Retinal pigment epithelial cell (primary cell): ENCODE measurements around the gene LY6G6C.

Experiments
- DNase-seq: peaks from one replicate; pipeline ENCODE4 v3.0.0-alpha.2; 2010; ENCODE audit warnings: low read depth
- H3K4me3 ChIP-seq: 2 replicates; pipeline ENCODE4 v1.5.1; 2011; ENCODE audit warnings: mild to moderate bottlenecking, low read length, control low read depth, moderate library complexity
- TF ChIP-seq, protein P1 (sequence below): conservative IDR thresholded peaks from 2 replicates; pipeline ENCODE4 v1.5.1; 2011; ENCODE audit warnings: low read depth, low read length, control low read depth, inconsistent platforms

LY6G6C gene

DNA sequence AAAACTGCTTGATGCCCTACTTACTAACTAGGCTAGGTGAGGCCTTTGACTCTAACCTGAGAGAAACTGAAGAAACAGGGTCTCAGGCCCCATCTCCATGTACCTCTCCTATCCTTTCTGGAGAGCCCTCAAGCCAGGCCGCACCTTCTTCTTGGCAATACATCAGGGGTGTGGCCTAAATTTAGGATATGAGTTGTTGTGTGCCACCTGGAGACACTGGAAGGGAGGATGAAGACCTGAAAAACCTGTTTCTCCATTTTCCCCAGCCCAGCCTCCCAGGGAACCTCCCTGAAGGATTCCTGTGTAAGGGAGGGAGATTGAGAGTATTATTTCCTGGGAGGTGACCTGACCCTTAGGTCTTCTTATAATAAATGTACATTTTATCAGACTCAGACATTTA lies 3.3 kb downstream of the LY6G6C start:
- no peak overlapping the region for H3K4me3 ChIP-seq
- TF ChIP-seq, protein P1, sequence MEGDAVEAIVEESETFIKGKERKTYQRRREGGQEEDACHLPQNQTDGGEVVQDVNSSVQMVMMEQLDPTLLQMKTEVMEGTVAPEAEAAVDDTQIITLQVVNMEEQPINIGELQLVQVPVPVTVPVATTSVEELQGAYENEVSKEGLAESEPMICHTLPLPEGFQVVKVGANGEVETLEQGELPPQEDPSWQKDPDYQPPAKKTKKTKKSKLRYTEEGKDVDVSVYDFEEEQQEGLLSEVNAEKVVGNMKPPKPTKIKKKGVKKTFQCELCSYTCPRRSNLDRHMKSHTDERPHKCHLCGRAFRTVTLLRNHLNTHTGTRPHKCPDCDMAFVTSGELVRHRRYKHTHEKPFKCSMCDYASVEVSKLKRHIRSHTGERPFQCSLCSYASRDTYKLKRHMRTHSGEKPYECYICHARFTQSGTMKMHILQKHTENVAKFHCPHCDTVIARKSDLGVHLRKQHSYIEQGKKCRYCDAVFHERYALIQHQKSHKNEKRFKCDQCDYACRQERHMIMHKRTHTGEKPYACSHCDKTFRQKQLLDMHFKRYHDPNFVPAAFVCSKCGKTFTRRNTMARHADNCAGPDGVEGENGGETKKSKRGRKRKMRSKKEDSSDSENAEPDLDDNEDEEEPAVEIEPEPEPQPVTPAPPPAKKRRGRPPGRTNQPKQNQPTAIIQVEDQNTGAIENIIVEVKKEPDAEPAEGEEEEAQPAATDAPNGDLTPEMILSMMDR, result no peak
- no peak for DNase-seq

DNA sequence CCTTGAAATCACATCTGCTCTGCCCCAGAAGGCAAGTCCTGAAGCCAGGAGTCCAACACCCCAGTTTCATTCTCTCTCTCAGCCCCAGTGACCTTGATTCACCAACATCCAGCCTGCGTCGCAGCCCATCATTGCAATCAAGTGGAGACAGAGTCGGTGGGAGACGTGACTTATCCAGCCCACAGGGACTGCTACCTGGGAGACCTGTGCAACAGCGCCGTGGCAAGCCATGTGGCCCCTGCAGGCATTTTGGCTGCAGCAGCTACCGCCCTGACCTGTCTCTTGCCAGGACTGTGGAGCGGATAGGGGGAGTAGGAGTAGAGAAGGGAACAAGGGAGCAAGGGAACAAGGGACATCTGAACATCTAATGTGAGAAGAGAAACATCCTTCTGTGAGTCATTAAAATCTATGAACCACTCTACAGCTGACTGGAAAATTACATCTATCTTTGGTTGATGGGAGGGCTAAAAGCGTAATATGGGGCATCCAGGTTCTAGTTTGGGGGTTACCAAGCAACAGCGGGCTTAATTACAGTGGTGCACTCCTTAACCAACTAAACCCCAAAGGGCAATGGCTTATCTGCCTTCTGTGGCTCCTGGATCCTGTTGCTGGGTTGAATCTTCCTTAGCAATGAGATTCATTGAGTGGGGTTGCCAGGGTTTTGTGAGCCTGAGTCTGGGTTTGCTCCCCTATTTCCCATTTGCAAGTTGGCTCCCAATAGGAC lies 3.9 kb downstream of the LY6G6C start:
- H3K4me3 ChIP-seq, result no peak overlapping the region
- TF ChIP-seq, protein P1, result no peak
- no peak for DNase-seq

GRCh38 chr6:31715022-31715958 lies 6.3 kb downstream of the LY6G6C start, which contains the start of gene LY6G6D:
Gene LY6G6D (plus strand): TSS chr6:31715348. CDS start chr6:31715356, 8 bp downstream.
- TF ChIP-seq, protein P1, result no peak
- no peak within 1 kb of the TSS for H3K4me3 ChIP-seq
- no peak for DNase-seq

DNA sequence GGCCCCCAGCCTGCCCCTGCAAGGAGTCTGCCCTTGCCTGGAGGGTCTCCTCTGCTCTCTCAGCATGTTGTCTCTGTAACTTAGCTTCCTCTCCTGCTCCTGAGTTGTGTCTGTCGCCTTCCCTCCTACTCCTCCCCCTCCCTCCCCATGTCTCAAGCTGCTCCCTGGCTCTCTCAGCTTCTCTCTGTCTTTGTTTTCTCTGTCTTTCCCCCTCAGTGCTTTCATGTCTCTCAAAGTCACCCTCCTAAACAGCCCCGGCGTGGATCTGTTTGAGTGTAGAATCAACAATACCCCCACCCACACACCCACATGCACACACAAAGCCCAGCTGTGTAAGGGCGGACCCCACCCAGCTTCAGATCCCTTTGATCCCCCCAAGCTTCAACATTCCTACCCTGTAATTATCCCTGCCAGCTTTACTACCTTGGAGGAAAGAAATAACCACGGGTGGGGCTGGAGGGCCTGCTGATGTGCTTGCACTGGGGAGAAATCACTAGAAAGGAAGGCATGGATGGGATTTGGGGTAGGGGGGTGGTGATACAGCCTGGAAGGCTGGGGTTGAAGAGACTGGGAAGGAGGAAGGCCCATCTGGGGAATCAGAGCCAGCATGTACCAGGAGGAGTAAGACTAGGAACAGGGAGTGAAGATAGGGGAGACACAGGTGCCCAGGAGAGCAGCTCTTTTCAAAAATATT lies 7.4 kb downstream of the LY6G6C start:
- no peak overlapping the region for H3K4me3 ChIP-seq
- no peak for DNase-seq
- TF ChIP-seq, protein P1, result no peak

DNA sequence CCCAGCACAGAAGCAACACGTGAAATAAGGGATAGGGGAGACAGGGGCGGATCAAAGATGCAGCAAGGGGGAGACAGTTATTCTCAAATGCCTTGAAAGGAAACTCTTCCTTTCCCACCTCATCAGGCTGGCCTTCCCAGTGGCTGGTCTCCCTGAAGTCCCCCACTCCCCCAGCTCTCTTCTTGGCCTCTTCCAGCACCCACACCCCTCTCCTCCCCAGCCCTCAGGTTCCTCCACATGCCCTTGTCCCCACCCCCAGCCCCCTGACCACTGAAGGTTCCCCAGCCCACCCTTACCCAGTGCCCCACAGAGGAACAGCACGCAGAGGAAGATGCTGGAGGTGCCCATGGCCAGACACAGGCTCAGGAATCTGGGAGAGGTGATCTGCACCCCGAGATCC lies 8.1 kb downstream of the LY6G6C start:
- DNase-seq, result no peak
- no peak overlapping the region for H3K4me3 ChIP-seq
- TF ChIP-seq, protein P1, result no peak

DNA sequence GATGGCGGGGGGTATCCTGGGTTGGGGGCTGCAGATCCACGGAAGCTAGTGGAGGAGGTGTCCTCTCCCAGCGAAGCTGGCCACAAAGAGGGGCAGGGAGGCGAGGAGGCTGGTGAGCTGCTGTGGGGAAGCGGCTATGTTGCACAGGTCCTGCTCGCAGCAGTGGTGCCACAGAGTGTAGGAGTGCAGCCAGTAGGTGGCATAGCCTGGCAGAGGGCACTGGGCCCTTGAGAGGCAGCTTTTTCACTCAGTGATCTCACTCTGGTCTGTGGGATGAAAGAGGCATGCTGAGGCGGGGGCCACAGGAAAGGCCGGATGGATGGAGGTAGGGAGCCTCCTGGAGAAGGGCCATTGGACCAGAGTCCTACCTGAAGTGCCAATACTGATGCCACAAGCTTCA lies 9.2 kb downstream of the LY6G6C start:
- DNase-seq, result no peak
- TF ChIP-seq, protein P1, result peak; percentile 43
- no peak overlapping the region for H3K4me3 ChIP-seq
